Vagina (tissue), 2 donors: ENCODE measurements around the gene MED13L. TPM values are rescaled to one million over a fixed set of nuclear protein-coding genes. Genes with fewer than 3 reads are reported as not detected.

Experiments used
- DNase-seq, 2 donors: peaks; one replicate each; pipeline ENCODE4 v3.0.0-alpha.2; 2017; ENCODE audit errors: extremely low spot score in 2 of 2
- H3K27ac ChIP-seq: fragments of 200-600 bp; sonication (generic); one replicate; pipeline ENCODE4 v1.5.1; 2019
- H3K27me3 ChIP-seq: fragments of 200-600 bp; sonication (generic); one replicate; pipeline ENCODE4 v1.5.1; 2019
- H3K36me3 ChIP-seq, 2 donors: fragments of 200-600 bp; sonication (generic); one replicate each; pipeline ENCODE4 v1.5.1; 2017 to 2019
- H3K4me1 ChIP-seq: fragments of 200-600 bp; sonication (generic); one replicate; pipeline ENCODE4 v1.5.1; 2019
- H3K4me3 ChIP-seq, 2 donors: fragments of 200-600 bp; sonication (generic); 1 replicate in 1 of 2; 2 replicates in 1 of 2; pipeline ENCODE4 v1.5.1; 2016 to 2019
- H3K9me3 ChIP-seq: fragments of 200-600 bp; sonication (generic); one replicate; pipeline ENCODE4 v1.5.1; 2019
- CTCF ChIP-seq, 3 experiments: fragments of 450-650 bp in 2 of 3; fragments of 200-600 bp in 1 of 3; sonication (generic) in 1 of 3; IDR thresholded peaks; one replicate each; pipeline ENCODE4 v1.5.1; 2017 to 2019; ENCODE audit warnings: antibody characterized with exemption in 3 of 3, mild to moderate bottlenecking in 2 of 3, moderate library complexity in 2 of 3
- POLR2A ChIP-seq, 2 donors: fragments of 450-650 bp; IDR thresholded peaks; one replicate each; pipeline ENCODE4 v1.6.1; 2017; ENCODE audit warnings: antibody characterized with exemption in 2 of 2, mild to moderate bottlenecking in 2 of 2, moderate library complexity in 2 of 2
- POLR2AphosphoS5 ChIP-seq, 2 donors: sonication (generic); formaldehyde crosslinking; IDR thresholded peaks; one replicate each; pipeline ENCODE4 v1.9.0; 2017; ENCODE audit warnings: antibody characterized with exemption in 2 of 2, mild to moderate bottlenecking in 2 of 2, low read depth in 1 of 2; ENCODE audit not compliant: insufficient read depth in 1 of 2
- intact Hi-C: fragments of 100-400 bp; cut with DNase I; formaldehyde crosslinking; loops from one replicate; pipeline ENCODE4 v1.15.1; 2023
- total RNA-seq: library from RNA; depleted of rRNA; stranded (reverse); fragments of >200 nt; gene quantifications from one replicate; pipeline ENCODE4 v1.2.3, GENCODE V29; 2016

Gene MED13L
- total RNA-seq, 1 donor from 2014 or later: 161 TPM

- intact Hi-C loops: no loop called here
- H3K27me3 ChIP-seq: no peaks in the 10 kb centered on the region
- no peak overlapping the region for H3K4me3 ChIP-seq
- H3K27ac ChIP-seq: no peak overlapping the region
- no peaks in the 10 kb centered on the region for H3K36me3 ChIP-seq
- peaks cover 11% of the 10 kb centered on the region for H3K4me1 ChIP-seq
- TF ChIP-seq POLR2AphosphoS5 (IDR thresholded peaks at IDR 0.05; ENCODE audit: insufficient read depth in 1 of 2, low read depth in 1 of 2): no peak
- TF ChIP-seq CTCF (IDR thresholded peaks at IDR 0.05): no peak
- no peak for TF ChIP-seq POLR2A (IDR thresholded peaks at IDR 0.05)
- DNase-seq: no peak
- no peaks in the 10 kb centered on the region for H3K9me3 ChIP-seq
Measured at GRCh38 chr12:116310082-116310481, 32.6 kb upstream of the MED13L start.

DNA sequence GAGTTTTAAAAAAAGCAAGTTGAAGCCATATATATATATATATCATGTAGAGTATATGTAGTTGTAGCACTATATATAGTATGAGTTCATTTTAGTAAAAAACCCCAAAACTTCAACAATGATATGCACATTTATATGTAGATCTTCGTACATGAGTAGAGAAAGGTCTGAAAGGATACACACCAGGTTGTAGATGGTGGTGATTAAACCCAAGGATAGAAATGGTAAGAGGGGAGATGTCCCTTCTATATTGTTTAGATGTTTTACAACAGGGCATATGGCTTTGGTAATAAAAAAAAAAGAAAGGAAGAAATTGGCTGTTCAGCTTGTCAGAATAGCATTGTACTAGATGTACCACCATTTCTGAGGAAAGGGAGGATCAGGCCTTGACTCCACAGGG is 31.9 kb upstream of the MED13L start:
- TF ChIP-seq CTCF (IDR thresholded peaks at IDR 0.05): no peak
- TF ChIP-seq POLR2A (IDR thresholded peaks at IDR 0.05): no peak
- no peak for TF ChIP-seq POLR2AphosphoS5 (IDR thresholded peaks at IDR 0.05; ENCODE audit: insufficient read depth in 1 of 2, low read depth in 1 of 2)
- intact Hi-C loops: no loop called here

GRCh38 chr12:116308647-116309046 is 31.2 kb upstream of the MED13L start:
- no peaks in the 10 kb centered on the region for H3K9me3 ChIP-seq
- H3K27me3 ChIP-seq: no peaks in the 10 kb centered on the region
- H3K27ac ChIP-seq: no peak overlapping the region
- no peak for DNase-seq
- peaks cover 20% of the 10 kb centered on the region for H3K4me1 ChIP-seq
- H3K4me3 ChIP-seq: no peak overlapping the region
- H3K36me3 ChIP-seq: no peaks in the 10 kb centered on the region
- intact Hi-C loops: no loop called here
- TF ChIP-seq POLR2A (IDR thresholded peaks at IDR 0.05) (no peak), CTCF (IDR thresholded peaks at IDR 0.05) (no peak), POLR2AphosphoS5 (IDR thresholded peaks at IDR 0.05; ENCODE audit: insufficient read depth in 1 of 2, low read depth in 1 of 2) (no peak)

More for the DNA sequence above, 31.9 kb upstream of the MED13L start:
- Histone ChIP-seq H3K27me3 (no peaks in the 10 kb centered on the region), H3K4me1 (peaks cover 15% of the 10 kb centered on the region), H3K4me3 (no peak overlapping the region), H3K9me3 (no peaks in the 10 kb centered on the region), H3K27ac (no peak overlapping the region), H3K36me3 (no peaks in the 10 kb centered on the region)
- no peak for DNase-seq

GRCh38 chr12:116306968-116307367 is 29.5 kb upstream of the MED13L start:
- Histone ChIP-seq H3K4me1 (peaks cover 27% of the 10 kb centered on the region), H3K27me3 (no peaks in the 10 kb centered on the region), H3K27ac (no peak overlapping the region), H3K4me3 (no peak overlapping the region), H3K36me3 (no peaks in the 10 kb centered on the region), H3K9me3 (no peaks in the 10 kb centered on the region)
- DNase-seq: no peak
- TF ChIP-seq CTCF (IDR thresholded peaks at IDR 0.05) (no peak), POLR2A (IDR thresholded peaks at IDR 0.05) (no peak), POLR2AphosphoS5 (IDR thresholded peaks at IDR 0.05; ENCODE audit: insufficient read depth in 1 of 2, low read depth in 1 of 2) (no peak)
- intact Hi-C loops: no loop called here

DNA sequence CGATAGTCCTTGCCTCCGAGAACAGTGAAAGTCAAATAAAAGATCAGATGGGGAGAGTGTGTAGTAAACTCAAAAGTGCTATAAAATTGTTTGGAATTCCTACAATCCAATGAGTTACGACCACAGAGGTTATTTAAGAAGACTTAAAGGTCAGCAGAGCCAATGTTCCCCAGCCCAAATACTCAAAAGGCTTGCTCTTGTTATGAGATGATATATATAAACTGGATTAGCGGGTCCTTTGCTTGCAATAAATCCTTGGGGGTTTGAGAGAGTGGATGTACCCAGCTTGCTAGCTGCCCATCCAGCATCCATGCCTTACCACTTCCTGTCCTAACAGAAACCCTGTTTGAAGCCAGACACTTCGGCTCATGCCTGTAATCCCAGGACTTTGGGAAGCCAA is 29.0 kb upstream of the MED13L start:
- Histone ChIP-seq H3K9me3 (no peaks in the 10 kb centered on the region), H3K27me3 (no peaks in the 10 kb centered on the region), H3K27ac (no peak overlapping the region), H3K4me3 (no peak overlapping the region), H3K36me3 (no peaks in the 10 kb centered on the region), H3K4me1 (peaks cover 27% of the 10 kb centered on the region)
- DNase-seq: no peak
- TF ChIP-seq POLR2A (IDR thresholded peaks at IDR 0.05): no peak
- no peak for TF ChIP-seq CTCF (IDR thresholded peaks at IDR 0.05)
- no peak for TF ChIP-seq POLR2AphosphoS5 (IDR thresholded peaks at IDR 0.05; ENCODE audit: insufficient read depth in 1 of 2, low read depth in 1 of 2)
- intact Hi-C loops: no loop called here
